D721Med (cell line): ENCODE measurements around the gene PPP1R7.

ENCODE experiments used
- DNase-seq: peaks from one replicate; pipeline ENCODE4 v3.0.0; 2011; ENCODE audit warnings: low spot score; ENCODE audit not compliant: insufficient read length
- FAIRE-seq: peaks from 2 replicates; lab custom pipeline; 2011; peaks lifted over from hg19 to GRCh38; lab: Jason Lieb, UNC
- TF ChIP-seq, protein P1 (sequence below): IDR thresholded peaks from 2 replicates; pipeline ENCODE4 v1.5.1; 2012; ENCODE audit warnings: mild to moderate bottlenecking, control low read depth; ENCODE audit not compliant: insufficient read depth; ENCODE audit errors: missing control alignments

Gene PPP1R7

DNA sequence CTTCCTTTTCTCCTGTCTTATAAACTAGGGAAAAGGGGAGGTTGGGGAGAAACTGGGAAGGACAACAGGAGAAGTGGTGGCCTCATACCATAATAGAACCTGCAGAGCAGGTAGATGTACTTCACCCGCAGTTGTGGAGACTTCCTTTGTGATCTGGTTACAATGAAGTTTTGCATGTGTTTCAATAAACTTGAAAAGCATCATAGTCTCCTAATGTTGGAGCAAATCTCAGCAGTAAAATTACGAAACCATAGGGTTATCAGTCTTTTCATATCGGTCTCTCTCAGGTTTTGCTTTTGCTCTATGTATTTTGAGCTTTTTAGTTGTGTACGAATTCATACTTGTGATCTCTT, 68.7 kb downstream of the PPP1R7 start:
- TF ChIP-seq, protein P1, sequence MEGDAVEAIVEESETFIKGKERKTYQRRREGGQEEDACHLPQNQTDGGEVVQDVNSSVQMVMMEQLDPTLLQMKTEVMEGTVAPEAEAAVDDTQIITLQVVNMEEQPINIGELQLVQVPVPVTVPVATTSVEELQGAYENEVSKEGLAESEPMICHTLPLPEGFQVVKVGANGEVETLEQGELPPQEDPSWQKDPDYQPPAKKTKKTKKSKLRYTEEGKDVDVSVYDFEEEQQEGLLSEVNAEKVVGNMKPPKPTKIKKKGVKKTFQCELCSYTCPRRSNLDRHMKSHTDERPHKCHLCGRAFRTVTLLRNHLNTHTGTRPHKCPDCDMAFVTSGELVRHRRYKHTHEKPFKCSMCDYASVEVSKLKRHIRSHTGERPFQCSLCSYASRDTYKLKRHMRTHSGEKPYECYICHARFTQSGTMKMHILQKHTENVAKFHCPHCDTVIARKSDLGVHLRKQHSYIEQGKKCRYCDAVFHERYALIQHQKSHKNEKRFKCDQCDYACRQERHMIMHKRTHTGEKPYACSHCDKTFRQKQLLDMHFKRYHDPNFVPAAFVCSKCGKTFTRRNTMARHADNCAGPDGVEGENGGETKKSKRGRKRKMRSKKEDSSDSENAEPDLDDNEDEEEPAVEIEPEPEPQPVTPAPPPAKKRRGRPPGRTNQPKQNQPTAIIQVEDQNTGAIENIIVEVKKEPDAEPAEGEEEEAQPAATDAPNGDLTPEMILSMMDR = no peak
- FAIRE-seq (no peak), DNase-seq (no peak)

- no peak for FAIRE-seq
- TF ChIP-seq, protein P1 = no peak
- DNase-seq = no peak
Measured at GRCh38 chr2:241219856-241220356, 69.6 kb downstream of the PPP1R7 start.

GRCh38 chr2:241223211-241224017, 73.1 kb downstream of the PPP1R7 start:
- TF ChIP-seq, protein P1 = no peak
- no peak for DNase-seq
- FAIRE-seq = no peak

GRCh38 chr2:241224018-241224850, 74.0 kb downstream of the PPP1R7 start:
- no peak for DNase-seq

GRCh38 chr2:241224851-241225438, 74.7 kb downstream of the PPP1R7 start:
- DNase-seq (no peak), FAIRE-seq (no peak)
- TF ChIP-seq, protein P1 = no peak

More at GRCh38 chr2:241224018-241224850, 74.0 kb downstream of the PPP1R7 start:
- TF ChIP-seq, protein P1 = no peak
- no peak for FAIRE-seq

GRCh38 chr2:241225545-241225944, 75.3 kb downstream of the PPP1R7 start:
- no peak for DNase-seq
- no peak for FAIRE-seq

More at GRCh38 chr2:241225545-241225944, 75.3 kb downstream of the PPP1R7 start:
- TF ChIP-seq, protein P1 = no peak
